ENCODE measurements around the gene SERAC1. TPM values are rescaled to one million over a fixed set of nuclear protein-coding genes. Genes with fewer than 3 reads are reported as not detected.

The SERAC1 gene
- total RNA-seq, 1 experiment from 2014 or later: 7.6 TPM

DNA sequence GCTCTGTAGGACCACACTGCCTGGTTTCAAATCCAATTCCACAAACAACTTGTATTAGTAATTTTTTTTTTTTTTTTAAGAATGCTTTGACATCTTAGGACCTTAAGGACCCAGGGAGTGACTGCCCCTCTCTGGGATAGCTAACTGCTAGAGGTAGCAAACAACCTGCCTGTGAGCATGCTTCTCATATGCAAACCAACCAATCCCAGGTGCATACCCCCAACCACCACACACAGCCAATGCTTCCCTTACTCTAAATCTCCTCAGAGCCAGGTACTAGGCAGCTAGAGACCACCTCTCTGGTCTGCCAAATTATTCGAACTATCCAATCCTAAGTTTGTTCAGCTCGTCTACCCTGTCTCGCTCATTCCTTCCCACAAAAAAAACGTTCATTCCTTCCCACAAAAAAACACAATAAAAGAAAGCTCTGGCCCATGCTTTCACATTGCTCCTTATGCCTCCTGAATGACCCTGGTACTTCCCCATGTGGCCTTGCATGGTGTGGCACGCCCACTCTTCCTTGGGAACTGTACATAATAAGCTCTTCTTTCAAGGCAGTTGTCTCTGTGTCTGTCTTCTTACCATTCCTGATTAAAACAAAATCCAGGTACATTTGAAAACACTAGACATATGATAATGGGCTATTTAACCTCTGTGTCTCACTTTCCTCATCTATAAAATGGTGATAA lies 6.4 kb downstream of the SERAC1 start:
- no peaks in the 10 kb centered on the region for H3K9me3 ChIP-seq (ENCODE audit: control insufficient read depth, low read depth, low read length)
- H3K4me1 ChIP-seq (ENCODE audit: insufficient read depth, low read length): 0 out of 2 replicates have a peak, but pooled peaks cover 2% of the 10 kb centered on the region
- H3K18ac ChIP-seq (ENCODE audit: insufficient read length, low read depth, low read length): no peak overlapping the region
- H3K4ac ChIP-seq (ENCODE audit: low read depth, low read length): no peak overlapping the region
- peaks cover 22 to 29% of the 10 kb centered on the region in 2 experiments for H3K4me1 Mint-ChIP-seq
- H3K27me3 ChIP-seq (ENCODE audit: insufficient read depth, low read length): peaks cover 2% of the 10 kb centered on the region; the same call in 1 of the 2 replicates
- H4K91ac ChIP-seq (ENCODE audit: insufficient read length, low read depth, low read length): no peak overlapping the region
- H2BK12ac ChIP-seq (ENCODE audit: insufficient read length, low read depth, low read length): no peak overlapping the region
- H3K27ac Mint-ChIP-seq: peak overlapping the region in 2 of 3 experiments; percentile 2 to 82; a peak in 2 of 7 replicates
- no peak overlapping the region for H3K14ac ChIP-seq (ENCODE audit: insufficient read depth, low read length)
- H2AFZ ChIP-seq (ENCODE audit: low read length): no peak overlapping the region
- peak overlapping the region; percentile 7 for H3K4me2 ChIP-seq (ENCODE audit: insufficient read depth, insufficient read length, low read length)
- H3T11ph ChIP-seq (ENCODE audit: low read length): no peak overlapping the region
- no peak overlapping the region for H2BK20ac ChIP-seq (ENCODE audit: low read depth, low read length, poor library complexity, severe bottlenecking)
- no peaks in the 10 kb centered on the region for H3K23me2 ChIP-seq (ENCODE audit: insufficient read length, low read depth, low read length, poor library complexity, severe bottlenecking)
- H3K23ac ChIP-seq (ENCODE audit: insufficient read length, low read depth, low read length): no peak overlapping the region
- no peak overlapping the region for H3K9ac ChIP-seq (ENCODE audit: extremely low read depth, insufficient read length, low read length)
- H2BK5ac ChIP-seq (ENCODE audit: insufficient read length, low read length): no peak overlapping the region
- TF ChIP-seq, protein P1, sequence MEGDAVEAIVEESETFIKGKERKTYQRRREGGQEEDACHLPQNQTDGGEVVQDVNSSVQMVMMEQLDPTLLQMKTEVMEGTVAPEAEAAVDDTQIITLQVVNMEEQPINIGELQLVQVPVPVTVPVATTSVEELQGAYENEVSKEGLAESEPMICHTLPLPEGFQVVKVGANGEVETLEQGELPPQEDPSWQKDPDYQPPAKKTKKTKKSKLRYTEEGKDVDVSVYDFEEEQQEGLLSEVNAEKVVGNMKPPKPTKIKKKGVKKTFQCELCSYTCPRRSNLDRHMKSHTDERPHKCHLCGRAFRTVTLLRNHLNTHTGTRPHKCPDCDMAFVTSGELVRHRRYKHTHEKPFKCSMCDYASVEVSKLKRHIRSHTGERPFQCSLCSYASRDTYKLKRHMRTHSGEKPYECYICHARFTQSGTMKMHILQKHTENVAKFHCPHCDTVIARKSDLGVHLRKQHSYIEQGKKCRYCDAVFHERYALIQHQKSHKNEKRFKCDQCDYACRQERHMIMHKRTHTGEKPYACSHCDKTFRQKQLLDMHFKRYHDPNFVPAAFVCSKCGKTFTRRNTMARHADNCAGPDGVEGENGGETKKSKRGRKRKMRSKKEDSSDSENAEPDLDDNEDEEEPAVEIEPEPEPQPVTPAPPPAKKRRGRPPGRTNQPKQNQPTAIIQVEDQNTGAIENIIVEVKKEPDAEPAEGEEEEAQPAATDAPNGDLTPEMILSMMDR (conservative IDR thresholded peaks at IDR 0.05): peak; percentile 22; the same call in 2 of the 3 replicates
- no CpG with 5 or more reads among the region's 5 CpGs for WGBS (ENCODE audit: extremely low coverage, insufficient read length, low lambda C conversion rate)
- H2BK15ac ChIP-seq (ENCODE audit: low read depth, low read length): no peak overlapping the region
- H3K36me3 Mint-ChIP-seq (ENCODE audit: insufficient read depth in 1 of 3, low read depth in 3 of 3): peaks cover 0 to 16% (median 4%) of the 10 kb centered on the region in 3 experiments; a peak in 6 of 7 replicates
- H3K56ac ChIP-seq (ENCODE audit: insufficient read length, low read depth, low read length): no peak overlapping the region
- peaks cover 10% of the 10 kb centered on the region for H3K27me3 Mint-ChIP-seq (ENCODE audit: low read depth)
- no peaks in the 10 kb centered on the region for H4K20me1 ChIP-seq (ENCODE audit: control insufficient read depth, insufficient read depth, insufficient read length)
- no peaks in the 10 kb centered on the region; the same call in 1 of the 2 replicates for H3K79me2 ChIP-seq (ENCODE audit: insufficient read depth, low read length)
- no peak overlapping the region for H3K27ac ChIP-seq (ENCODE audit: insufficient read length, low read depth, low read length)
- peak; percentile 71 for DNase-seq
- H3K4me3 Mint-ChIP-seq: peak overlapping the region in 1 of 2 experiments; percentile 28; a peak in 3 of 5 replicates
- H2AK5ac ChIP-seq (ENCODE audit: insufficient read length, low read length): no peak overlapping the region
- H2BK120ac ChIP-seq (ENCODE audit: low read depth, low read length, poor library complexity, severe bottlenecking): no peak overlapping the region
- no peaks in the 10 kb centered on the region for H3K79me1 ChIP-seq (ENCODE audit: insufficient read depth, low read depth, low read length, poor library complexity, severe bottlenecking)
- no peak overlapping the region for H4K5ac ChIP-seq (ENCODE audit: insufficient read length, low read depth, low read length)
- H4K8ac ChIP-seq (replicated peaks; ENCODE audit: insufficient read length, low read depth, low read length): no peak overlapping the region
- H3K9me3 Mint-ChIP-seq: no peaks in the 10 kb centered on the region; a peak in 1 of 5 replicates

All from H9 (cell line).